OCI-LY7 (cell line): ENCODE data around the gene OR2A1.
"Not testable (repeated sequence)": the region's sequence is repeated elsewhere in the genome, so short reads cannot be mapped to it uniquely, and the experiment has no call there.

Experiments
- CTCF ChIP-seq: fragments of 200-600 bp; sonication (generic); conservative IDR thresholded peaks from 2 replicates; pipeline ENCODE4 v1.5.1; 2014; ENCODE audit warnings: mild to moderate bottlenecking, antibody characterized with exemption, low read length, moderate library complexity, mixed read lengths
- EZH2phosphoT487 ChIP-seq: fragments of 200-600 bp; sonication (generic); IDR thresholded peaks from 2 replicates; pipeline ENCODE4 v1.6.1; 2018; ENCODE audit warnings: low read depth, borderline replicate concordance, mild to moderate bottlenecking, mixed run types, antibody characterized with exemption, low read length, moderate library complexity, mixed read lengths

GRCh38 chr7:144303607-144304006 lies 8.6 kb upstream of the OR2A1 start:
- not testable (repeated sequence) for TF ChIP-seq CTCF, EZH2phosphoT487
